Loucy (cell line): ENCODE data around the gene XXYLT1.

ENCODE experiments used
- H2AFZ ChIP-seq: fragments of 200-600 bp; sonication (generic); 2 replicates; pipeline ENCODE4 v1.6.0; 2016; ENCODE audit warnings: antibody characterized with exemption, mild to moderate bottlenecking, low read length, moderate library complexity
- H3F3A ChIP-seq: fragments of 200-600 bp; 2 replicates; pipeline ENCODE4 v1.6.0; 2016; ENCODE audit warnings: antibody characterized with exemption, low read depth, mild to moderate bottlenecking
- H3K27me3 ChIP-seq: fragments of 200-600 bp; sonication (generic); 2 replicates; pipeline ENCODE4 v1.6.1; 2014; ENCODE audit warnings: low read length, mild to moderate bottlenecking; ENCODE audit not compliant: insufficient read depth, poor library complexity, severe bottlenecking
- H3K36me3 ChIP-seq: fragments of 200-600 bp; sonication (generic); 2 replicates; pipeline ENCODE4 v1.6.1; 2016; ENCODE audit warnings: low read length; ENCODE audit not compliant: insufficient read depth
- H3K4me1 ChIP-seq: fragments of 200-600 bp; sonication (generic); 2 replicates; pipeline ENCODE4 v1.5.1; 2014; ENCODE audit warnings: low read length, mild to moderate bottlenecking; ENCODE audit not compliant: insufficient read depth, poor library complexity, severe bottlenecking
- H3K4me2 ChIP-seq: fragments of 200-600 bp; sonication (generic); 2 replicates; pipeline ENCODE4 v1.6.0; 2014; ENCODE audit warnings: antibody characterized with exemption, low read length, low read depth, mild to moderate bottlenecking; ENCODE audit not compliant: poor library complexity, severe bottlenecking
- H3K4me3 ChIP-seq: fragments of 200-600 bp; sonication (generic); 2 replicates; pipeline ENCODE4 v1.5.1; 2014; ENCODE audit warnings: low read length, mild to moderate bottlenecking, mixed read lengths; ENCODE audit not compliant: poor library complexity, severe bottlenecking
- H3K79me2 ChIP-seq: fragments of 200-600 bp; sonication (generic); 2 replicates; pipeline ENCODE4 v1.6.1; 2014; ENCODE audit warnings: low read length; ENCODE audit not compliant: insufficient read depth
- H3K9ac ChIP-seq: fragments of 200-600 bp; sonication (generic); 2 replicates; pipeline ENCODE4 v1.6.0; 2014; ENCODE audit warnings: mild to moderate bottlenecking, low read depth, low read length, moderate library complexity; ENCODE audit not compliant: poor library complexity, severe bottlenecking
- H3K9me2 ChIP-seq: fragments of 200-600 bp; sonication (generic); replicated peaks from 2 replicates; pipeline ENCODE4 v1.6.1; 2016; ENCODE audit warnings: low read depth, low read length, mixed read lengths
- H3K9me3 ChIP-seq: fragments of 200-600 bp; sonication (generic); 2 replicates; pipeline ENCODE4 v1.6.1; 2014; ENCODE audit warnings: mild to moderate bottlenecking, antibody characterized with exemption, low read length, low read depth; ENCODE audit not compliant: insufficient read depth
- H4K20me1 ChIP-seq: fragments of 200-600 bp; sonication (generic); 2 replicates; pipeline ENCODE4 v1.6.0; 2014; ENCODE audit warnings: antibody characterized with exemption, low read length, mild to moderate bottlenecking; ENCODE audit not compliant: insufficient read depth, poor library complexity, severe bottlenecking
- CTCF ChIP-seq: fragments of 200-600 bp; sonication (generic); conservative IDR thresholded peaks from 2 replicates; pipeline ENCODE4 v1.5.1; 2014; ENCODE audit warnings: mild to moderate bottlenecking, antibody characterized with exemption, low read length
- EZH2phosphoT487 ChIP-seq: fragments of 200-600 bp; IDR thresholded peaks from 2 replicates; pipeline ENCODE4 v1.6.1; 2018; ENCODE audit warnings: antibody characterized with exemption, mild to moderate bottlenecking, moderate library complexity, borderline replicate concordance

The XXYLT1 gene

GRCh38 chr3:195200010-195200822 lies 70.7 kb downstream of the XXYLT1 start:
- no peaks in the 10 kb centered on the region for H3F3A ChIP-seq
- peaks cover 31% of the 10 kb centered on the region for H4K20me1 ChIP-seq
- peaks cover 19% of the 10 kb centered on the region for H3K27me3 ChIP-seq
- H3K9me3 ChIP-seq = no peaks in the 10 kb centered on the region
- H3K79me2 ChIP-seq = peaks cover 13% of the 10 kb centered on the region; the same call in 1 of the 2 replicates
- TF ChIP-seq CTCF (no peak), EZH2phosphoT487 (no peak)
- H3K36me3 ChIP-seq = peaks cover 4% of the 10 kb centered on the region; the same call in 1 of the 2 replicates
- no peak overlapping the region for H3K4me2 ChIP-seq
- H3K4me1 ChIP-seq = peaks cover 20% of the 10 kb centered on the region
- H2AFZ ChIP-seq = no peak overlapping the region
- no peaks in the 10 kb centered on the region for H3K9me2 ChIP-seq
- H3K9ac ChIP-seq = no peak overlapping the region
- H3K4me3 ChIP-seq = no peak overlapping the region

GRCh38 chr3:195198426-195199346 lies 72.3 kb downstream of the XXYLT1 start:
- H3K36me3 ChIP-seq = peaks cover 4% of the 10 kb centered on the region; the same call in 1 of the 2 replicates
- H3K4me2 ChIP-seq = no peak overlapping the region
- H3K9ac ChIP-seq = no peak overlapping the region
- peaks cover 4% of the 10 kb centered on the region; the same call in 1 of the 2 replicates for H3K79me2 ChIP-seq
- no peaks in the 10 kb centered on the region for H3K9me2 ChIP-seq
- H3K27me3 ChIP-seq = peaks cover 21% of the 10 kb centered on the region
- H3F3A ChIP-seq = no peaks in the 10 kb centered on the region
- H3K4me3 ChIP-seq = no peak overlapping the region
- H3K4me1 ChIP-seq = peaks cover 10% of the 10 kb centered on the region
- no peaks in the 10 kb centered on the region for H3K9me3 ChIP-seq
- H2AFZ ChIP-seq = no peak overlapping the region
- peaks cover 43% of the 10 kb centered on the region for H4K20me1 ChIP-seq
- TF ChIP-seq CTCF (no peak), EZH2phosphoT487 (no peak)

- peaks cover 7% of the 10 kb centered on the region for H3K4me1 ChIP-seq
- TF ChIP-seq CTCF (no peak), EZH2phosphoT487 (no peak)
- no peak overlapping the region for H3K9ac ChIP-seq
- H3K9me3 ChIP-seq = no peaks in the 10 kb centered on the region
- no peak overlapping the region for H3K4me3 ChIP-seq
- no peaks in the 10 kb centered on the region for H3K9me2 ChIP-seq
- H2AFZ ChIP-seq = no peak overlapping the region
- H3F3A ChIP-seq = no peaks in the 10 kb centered on the region
- H3K4me2 ChIP-seq = no peak overlapping the region
- peaks cover 29% of the 10 kb centered on the region for H3K27me3 ChIP-seq
- peaks cover 4% of the 10 kb centered on the region; the same call in 1 of the 2 replicates for H3K79me2 ChIP-seq
- peaks cover 47% of the 10 kb centered on the region for H4K20me1 ChIP-seq
- peaks cover 4% of the 10 kb centered on the region; the same call in 1 of the 2 replicates for H3K36me3 ChIP-seq
Measured at GRCh38 chr3:195197765-195198425, 73.1 kb downstream of the XXYLT1 start.
